ENCODE data around the gene DCP2.
A peak's percentile ranks its signal among the peaks of the same experiment; 100 is the strongest.

Gene DCP2

DNA sequence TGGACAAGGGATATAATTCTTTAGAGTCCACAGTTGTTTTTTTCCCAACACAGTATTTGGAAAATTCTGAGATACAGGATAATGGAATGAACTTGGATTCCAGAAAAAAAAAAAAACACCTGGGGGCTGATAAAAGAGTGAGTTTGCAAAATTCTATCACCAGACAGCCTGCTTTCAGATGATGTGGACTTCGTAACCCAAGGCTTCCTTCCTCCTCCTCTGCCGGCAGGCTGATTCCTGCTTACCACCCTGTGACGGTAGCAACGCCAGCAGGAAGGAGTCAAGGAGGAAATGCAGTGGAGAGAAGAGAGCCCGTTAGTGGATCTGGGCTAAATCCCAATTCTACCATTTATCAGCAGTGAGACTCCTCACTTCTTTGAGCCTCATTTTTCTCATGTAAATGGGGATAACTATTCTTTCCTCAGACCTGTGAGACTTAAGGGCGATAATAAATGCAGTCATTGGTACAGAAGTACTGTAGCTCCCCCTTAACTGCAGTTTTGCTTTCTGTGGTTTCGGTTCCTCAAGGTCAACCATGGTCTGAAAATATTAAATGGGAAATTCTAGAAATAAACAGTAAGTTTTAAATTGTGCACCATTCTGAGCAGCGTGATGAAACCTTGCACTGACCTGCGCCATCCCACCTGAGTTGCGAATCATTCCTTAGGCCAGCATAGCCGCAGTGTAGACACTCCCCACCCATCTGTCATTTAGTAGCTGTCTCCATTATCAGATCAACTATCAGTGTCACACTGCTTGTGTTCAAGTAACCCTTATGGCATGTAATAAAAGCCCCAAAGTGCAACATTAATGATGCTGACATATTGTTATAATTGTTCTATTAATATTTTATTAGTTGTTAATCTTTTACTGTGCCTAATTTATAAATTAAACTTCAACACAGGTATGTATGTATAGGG, 71.4 kb downstream of the DCP2 start:
- DNase-seq: no peak

- no peak for DNase-seq
Observed at GRCh38 chr5:113048931-113049330, 72.3 kb downstream of the DCP2 start.

DNA sequence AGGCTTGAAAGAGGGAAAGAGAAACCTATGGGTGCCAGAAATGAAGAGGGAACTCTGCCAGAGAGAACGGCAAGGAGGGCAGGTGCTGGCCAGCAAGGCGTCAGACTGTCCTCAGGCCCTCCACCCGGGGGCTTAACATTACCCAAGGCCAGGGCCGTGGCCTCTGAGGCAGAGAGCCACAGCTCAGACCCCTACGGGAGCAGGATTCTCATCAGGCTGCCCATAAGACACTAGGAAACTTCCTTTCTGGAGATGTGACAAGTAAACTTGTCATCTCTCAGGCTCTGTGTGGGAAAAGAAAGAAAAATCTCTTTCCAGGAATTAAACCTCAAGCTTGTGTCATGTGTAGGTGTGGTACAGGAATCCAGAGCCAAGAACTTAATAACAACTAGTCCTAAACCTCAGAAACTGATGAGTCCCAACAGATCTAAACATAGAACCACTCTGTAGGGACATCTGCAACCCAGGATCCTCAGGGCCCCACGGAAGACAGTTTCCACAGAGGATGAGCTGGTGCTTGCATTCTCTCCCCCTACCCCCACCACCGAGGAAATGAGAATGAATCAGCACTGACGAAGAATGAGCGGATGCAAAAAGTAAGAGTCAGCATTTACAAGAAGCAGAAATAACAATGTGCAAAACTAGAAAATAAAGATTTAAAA, 74.3 kb downstream of the DCP2 start:
- DNase-seq: no peak

DNA sequence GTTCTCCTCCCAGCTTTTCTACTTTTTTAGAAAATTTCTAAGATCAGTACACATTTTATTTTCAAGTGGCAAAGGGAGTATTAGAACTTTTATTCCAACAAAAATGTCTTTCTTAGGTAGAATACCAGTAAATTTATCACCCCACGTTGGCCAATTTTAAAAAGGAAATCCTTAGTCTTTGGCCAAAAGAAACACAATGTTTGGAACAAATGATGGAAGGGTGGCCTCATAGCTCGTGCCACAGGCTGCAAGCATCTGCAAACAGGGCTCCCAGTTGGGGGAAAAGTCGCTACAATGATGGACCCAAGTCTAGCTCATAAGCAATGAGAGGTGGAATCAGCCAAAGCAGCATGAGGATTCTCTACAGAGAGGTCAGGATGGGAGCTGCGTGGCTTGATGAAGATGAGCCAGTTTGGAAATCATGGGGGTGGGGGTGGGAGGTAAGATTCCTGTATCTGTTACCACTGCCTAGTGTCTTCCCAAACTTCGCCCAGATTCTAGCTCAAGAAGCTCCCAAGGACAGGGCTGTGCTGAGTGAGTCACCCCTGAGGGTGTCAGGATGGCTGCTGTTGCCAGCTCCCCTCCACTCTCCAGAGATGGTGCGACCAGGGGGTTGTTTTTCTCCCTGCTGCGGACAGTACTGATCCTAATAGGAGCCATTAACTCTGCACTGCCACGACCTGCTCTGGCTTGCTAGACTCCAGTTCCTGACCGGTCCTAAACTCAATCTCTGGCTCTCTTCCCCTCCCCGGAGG, 75.6 kb downstream of the DCP2 start:
- DNase-seq: no peak

DNA sequence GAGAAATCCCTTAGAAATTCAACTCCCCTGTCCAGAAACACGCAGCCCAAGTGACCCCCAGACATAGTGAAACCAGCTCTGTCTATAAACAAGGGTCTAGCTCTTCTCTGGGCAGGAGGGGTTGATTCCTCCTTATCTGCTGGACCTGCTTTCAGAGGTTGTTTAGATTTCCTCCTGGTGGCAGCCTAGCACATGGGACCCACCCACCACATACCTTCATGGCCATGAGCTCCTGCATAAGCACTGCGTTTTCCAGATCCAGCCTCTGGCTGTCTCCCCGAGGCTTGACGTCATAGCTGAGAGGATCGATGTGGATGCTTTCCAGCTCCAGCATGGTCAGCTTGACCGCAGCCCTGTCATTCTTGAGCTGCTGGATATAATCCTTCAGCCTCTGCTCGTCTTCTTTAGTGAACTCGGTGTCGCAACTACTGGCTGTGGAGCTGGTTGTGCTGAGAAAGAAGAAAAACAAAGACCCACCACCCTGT, 77.0 kb downstream of the DCP2 start:
- DNase-seq: no peak

DNA sequence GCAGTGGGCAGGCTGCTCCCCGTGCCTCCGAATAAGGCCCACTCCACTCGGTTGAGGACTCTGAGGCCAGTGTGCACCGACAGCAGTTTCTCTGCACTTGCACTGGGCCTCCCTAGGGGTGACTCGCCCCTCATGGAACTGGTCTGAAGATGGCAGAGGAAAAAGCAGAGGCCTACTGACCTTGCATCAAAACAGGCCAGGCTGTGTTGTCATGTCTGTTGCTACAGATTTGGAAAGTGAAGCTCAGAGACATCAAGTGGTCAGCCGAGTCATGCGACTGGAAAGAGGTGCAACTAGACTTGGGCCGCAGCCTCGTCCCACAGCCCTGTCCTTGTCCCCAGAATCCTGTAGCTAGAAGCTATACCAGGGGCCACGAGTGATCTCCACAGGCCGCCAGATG, 78.3 kb downstream of the DCP2 start:
- DNase-seq: no peak

- no peak for DNase-seq
Observed at GRCh38 chr5:113056988-113057387, 80.4 kb downstream of the DCP2 start.

GRCh38 chr5:113057557-113057984, 81.0 kb downstream of the DCP2 start:
- no peak for DNase-seq

GRCh38 chr5:113058269-113058668, 81.7 kb downstream of the DCP2 start:
- DNase-seq: no peak

- no peak for DNase-seq
Observed at GRCh38 chr5:113058706-113059226, 82.2 kb downstream of the DCP2 start.

DNA sequence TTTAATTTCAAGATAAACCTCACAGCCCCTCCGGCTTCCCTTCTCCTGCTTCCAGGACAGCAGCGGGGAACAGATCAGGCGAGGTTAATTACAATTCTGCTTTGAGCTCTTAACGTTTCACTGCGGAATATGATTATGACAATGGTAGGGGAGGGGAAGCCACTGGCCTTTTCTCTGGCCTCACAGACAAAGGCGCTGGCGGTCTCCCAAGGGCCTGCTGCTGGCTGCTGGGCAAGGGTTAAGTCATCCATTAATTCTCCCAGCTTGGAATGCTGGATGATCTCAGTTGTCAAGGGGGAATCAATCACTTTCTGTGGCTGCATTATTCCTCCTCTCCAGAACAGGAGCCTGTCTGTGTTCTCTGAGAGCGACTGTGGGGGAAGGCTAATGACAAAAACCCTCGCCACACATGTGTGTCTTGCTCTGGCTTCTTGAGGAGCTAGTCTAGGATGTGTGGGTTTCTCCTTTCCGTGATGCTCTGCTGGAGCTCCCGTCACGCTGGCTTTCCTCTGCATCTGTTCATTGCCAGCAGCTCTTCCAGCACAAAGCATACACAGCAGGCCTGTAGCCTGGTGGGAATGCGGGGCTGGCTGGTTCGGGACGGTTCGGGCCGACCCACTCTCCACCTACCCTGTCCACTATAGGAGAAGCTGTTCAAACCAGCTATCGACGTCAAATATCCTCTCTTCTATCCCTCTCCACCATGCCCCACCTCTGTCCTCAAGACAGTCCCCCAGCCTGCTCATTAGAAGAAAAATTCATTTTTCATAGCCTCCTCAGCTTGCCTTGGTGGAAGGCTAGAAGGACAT, 82.8 kb downstream of the DCP2 start:
- DNase-seq: no peak

DNA sequence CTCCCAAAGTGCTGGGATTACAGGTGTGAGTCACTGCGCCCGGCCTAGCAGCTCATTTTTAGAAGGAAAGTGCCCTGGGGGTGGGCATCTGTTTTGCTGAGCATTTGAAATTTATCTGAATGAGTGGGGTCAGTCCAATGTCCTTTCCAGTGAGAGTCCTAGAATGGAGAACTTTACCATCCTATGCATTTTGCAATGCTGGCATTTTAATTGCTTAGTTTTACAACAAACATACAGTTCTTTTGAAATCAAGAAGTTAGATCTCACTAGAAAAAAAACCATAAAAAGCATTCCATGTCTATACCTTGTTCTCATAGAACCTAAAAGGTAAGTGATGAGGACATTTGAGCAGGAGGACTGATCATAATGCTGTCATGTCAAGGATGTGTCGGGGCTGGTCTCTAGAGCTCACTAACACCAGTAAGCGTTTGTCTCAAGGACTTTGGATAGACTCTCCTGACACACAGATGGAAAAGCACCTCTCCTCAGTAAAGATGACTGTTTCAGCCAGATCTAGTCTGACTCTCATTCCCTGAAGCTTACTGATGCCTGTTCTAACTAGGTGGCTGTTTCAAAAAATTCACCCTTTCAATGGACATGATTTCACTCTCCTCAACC, 83.9 kb downstream of the DCP2 start:
- DNase-seq: no peak

DNA sequence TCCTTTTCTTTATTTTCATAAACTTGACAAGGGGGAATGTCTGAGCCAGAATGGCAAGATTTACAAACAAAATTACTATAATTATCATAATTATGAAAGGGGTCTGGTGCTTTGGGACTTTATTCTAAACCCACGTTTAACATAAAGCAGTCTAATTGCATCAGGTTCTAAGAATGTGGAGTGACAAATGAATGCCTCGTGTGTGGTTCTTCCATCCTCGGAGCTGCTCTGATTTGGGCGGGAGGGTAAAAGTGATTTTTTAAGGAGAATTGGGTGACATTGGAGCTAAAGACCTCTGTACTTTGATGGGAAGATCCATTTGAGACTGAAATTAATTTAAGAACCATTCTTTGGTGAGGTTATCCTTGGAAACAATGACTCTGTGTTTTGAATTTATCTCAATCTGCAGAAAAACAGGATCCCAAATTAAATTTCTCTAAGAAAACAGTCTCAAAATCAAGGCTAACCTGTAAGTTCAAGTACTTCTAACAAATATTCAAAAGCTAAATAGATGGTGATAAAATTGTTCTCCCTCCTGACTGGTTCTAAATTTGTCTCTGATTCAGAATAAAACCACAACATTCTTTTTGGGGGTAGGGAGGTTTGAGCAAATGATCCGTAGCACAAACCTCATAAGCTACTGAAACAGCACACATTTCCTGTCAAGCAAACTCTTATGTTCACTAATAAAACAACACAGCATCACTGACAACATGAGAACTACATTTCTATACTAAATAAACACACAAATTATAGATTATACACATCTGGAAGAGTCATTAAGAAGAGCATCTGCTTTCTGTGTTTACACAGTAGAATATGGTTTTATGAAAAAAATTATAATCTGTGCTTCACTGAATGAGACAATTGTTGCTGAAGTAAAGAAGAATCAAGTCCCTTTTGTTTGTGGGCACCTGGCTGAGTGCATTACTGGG, 85.5 kb downstream of the DCP2 start:
- DNase-seq: peak; percentile 38

- no peak for DNase-seq
Observed at GRCh38 chr5:113062869-113063508, 86.4 kb downstream of the DCP2 start.

GRCh38 chr5:113063927-113064326, 87.3 kb downstream of the DCP2 start:
- no peak for DNase-seq

- no peak for DNase-seq
Observed at GRCh38 chr5:113064806-113065205, 88.2 kb downstream of the DCP2 start.

- DNase-seq: no peak
Observed at GRCh38 chr5:113065626-113066025, 89.0 kb downstream of the DCP2 start.

GRCh38 chr5:113067635-113068344, 91.2 kb downstream of the DCP2 start:
- DNase-seq: no peak

- no peak for DNase-seq
Observed at GRCh38 chr5:113068559-113068958, 92.0 kb downstream of the DCP2 start.
